T-helper 17 cell (primary cell): ENCODE measurements around the gene SGPL1. TPM values are rescaled to one million over a fixed set of nuclear protein-coding genes. Genes with fewer than 3 reads are reported as not detected.
A peak's percentile ranks its signal among the peaks of the same experiment; 100 is the strongest.

Experiments
- ATAC-seq: fragments of 150-1000 bp; cut with Tn5 transposase; 2 replicates; pipeline ENCODE4 v1.10.0; 2021; ENCODE audit warnings: mild to moderate bottlenecking, moderate library complexity
- DNase-seq, 3 donors: peaks; one replicate each; pipeline versions ENCODE4 v3.0.0 to v3.0.0-alpha.2; 2020 to 2021
- H3K9me3 ChIP-seq: one replicate; pipeline ENCODE4 v1.7.0; 2013; ENCODE audit warnings: low read length, mild to moderate bottlenecking; ENCODE audit not compliant: control insufficient read depth, poor library complexity, severe bottlenecking
- H3K27ac Mint-ChIP-seq: one replicate; pipeline ENCODE4 v1.8.0; 2022; ENCODE audit warnings: mild to moderate bottlenecking, moderate library complexity, mixed read lengths
- H3K27me3 Mint-ChIP-seq: one replicate; pipeline ENCODE4 v1.8.0; 2022; ENCODE audit warnings: mixed read lengths
- H3K36me3 Mint-ChIP-seq: one replicate; pipeline ENCODE4 v1.8.0; 2022; ENCODE audit warnings: low read depth, mixed read lengths
- H3K4me1 Mint-ChIP-seq: one replicate; pipeline ENCODE4 v1.8.0; 2022; ENCODE audit warnings: mild to moderate bottlenecking, mixed read lengths
- H3K4me3 Mint-ChIP-seq: one replicate; pipeline ENCODE4 v1.8.0; 2022; ENCODE audit warnings: mild to moderate bottlenecking, moderate library complexity, mixed read lengths
- total RNA-seq, 4 donors: library from RNA in 2 of 4; stranded (reverse) in 2 of 4; gene quantifications; one replicate each; pipeline ENCODE4 v1.2.3 and lab custom pipeline; 2022 to 2026

The SGPL1 gene
- total RNA-seq, 2 donors from 2014 or later: 21.5 to 22.8 TPM

DNA sequence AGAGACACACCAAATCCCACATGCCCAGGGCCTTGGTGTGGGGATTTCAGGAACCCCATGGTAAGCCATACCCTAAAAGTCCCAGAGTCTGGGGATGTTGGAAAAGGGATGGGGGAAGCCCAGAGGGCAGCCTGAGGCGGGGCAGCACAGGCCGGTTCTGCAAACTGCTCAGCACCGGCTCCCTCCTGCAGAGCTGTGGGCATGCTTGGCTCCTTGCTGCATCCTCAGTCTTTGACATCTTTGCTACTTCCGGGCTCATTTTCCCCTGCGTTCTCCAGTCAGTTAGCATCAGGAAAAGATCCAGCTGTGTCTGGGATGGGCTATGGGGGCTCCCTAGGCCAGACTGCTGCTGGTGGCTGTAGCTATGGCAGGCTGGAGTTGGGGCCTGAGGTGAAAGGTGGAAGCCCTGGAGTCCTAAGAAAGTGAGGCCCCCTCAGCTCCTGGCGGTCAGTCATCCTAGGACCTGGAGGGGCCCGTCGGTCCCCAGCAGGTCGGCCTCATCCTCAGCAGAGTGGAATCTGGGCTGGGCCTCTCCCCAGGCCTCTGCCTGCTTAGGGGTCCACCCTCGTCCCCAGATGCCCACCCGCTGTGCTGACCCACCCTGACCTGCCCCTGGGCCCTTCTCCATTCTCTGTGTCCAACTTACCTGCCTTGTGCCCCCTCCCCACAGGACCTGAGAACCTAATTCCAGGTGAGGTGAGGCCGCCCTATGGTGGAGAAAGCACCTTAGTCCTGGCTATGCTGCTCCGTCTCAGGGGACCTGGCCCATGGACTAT, 39.9 kb upstream of the SGPL1 start:
- H3K4me1 Mint-ChIP-seq: peaks cover 3% of the 10 kb centered on the region
- ATAC-seq (no peak), DNase-seq (no peak)
- no peak overlapping the region for H3K27ac Mint-ChIP-seq
- no peak overlapping the region for H3K4me3 Mint-ChIP-seq
- no peaks in the 10 kb centered on the region for H3K9me3 ChIP-seq
- H3K27me3 Mint-ChIP-seq: peaks cover 16% of the 10 kb centered on the region
- H3K36me3 Mint-ChIP-seq: peaks cover 2% of the 10 kb centered on the region

DNA sequence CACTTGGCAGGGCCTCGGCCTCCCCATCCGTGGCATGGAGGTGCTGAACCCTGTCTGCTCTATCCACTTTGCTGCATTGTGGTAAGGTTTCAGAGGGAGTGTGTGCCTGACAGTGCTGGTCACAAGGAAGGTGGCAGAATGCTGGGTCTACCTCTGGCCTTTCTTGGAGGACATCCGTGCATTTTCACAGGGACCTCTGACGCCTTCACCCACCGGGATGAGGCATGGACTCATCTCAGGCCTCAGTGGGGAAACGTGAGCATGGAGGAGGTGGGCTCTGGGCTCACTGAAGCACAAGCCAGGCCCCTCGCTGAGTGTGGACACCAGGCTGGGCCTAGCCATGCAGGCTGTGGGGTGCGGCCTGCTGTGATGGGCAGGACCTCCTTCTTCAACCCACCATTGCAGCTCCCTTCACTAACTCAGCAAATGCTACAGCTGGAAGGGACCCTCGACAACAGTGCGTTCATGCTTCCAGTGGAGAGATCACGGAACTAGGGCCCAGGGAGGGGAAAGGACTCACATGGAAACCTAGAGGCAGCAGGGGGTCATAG, 39.2 kb upstream of the SGPL1 start:
- ATAC-seq (no peak), DNase-seq (no peak)
- no peak overlapping the region for H3K4me3 Mint-ChIP-seq
- peaks cover 2% of the 10 kb centered on the region for H3K36me3 Mint-ChIP-seq
- H3K27ac Mint-ChIP-seq: no peak overlapping the region
- no peaks in the 10 kb centered on the region for H3K9me3 ChIP-seq
- peaks cover 21% of the 10 kb centered on the region for H3K27me3 Mint-ChIP-seq
- peaks cover 3% of the 10 kb centered on the region for H3K4me1 Mint-ChIP-seq

DNA sequence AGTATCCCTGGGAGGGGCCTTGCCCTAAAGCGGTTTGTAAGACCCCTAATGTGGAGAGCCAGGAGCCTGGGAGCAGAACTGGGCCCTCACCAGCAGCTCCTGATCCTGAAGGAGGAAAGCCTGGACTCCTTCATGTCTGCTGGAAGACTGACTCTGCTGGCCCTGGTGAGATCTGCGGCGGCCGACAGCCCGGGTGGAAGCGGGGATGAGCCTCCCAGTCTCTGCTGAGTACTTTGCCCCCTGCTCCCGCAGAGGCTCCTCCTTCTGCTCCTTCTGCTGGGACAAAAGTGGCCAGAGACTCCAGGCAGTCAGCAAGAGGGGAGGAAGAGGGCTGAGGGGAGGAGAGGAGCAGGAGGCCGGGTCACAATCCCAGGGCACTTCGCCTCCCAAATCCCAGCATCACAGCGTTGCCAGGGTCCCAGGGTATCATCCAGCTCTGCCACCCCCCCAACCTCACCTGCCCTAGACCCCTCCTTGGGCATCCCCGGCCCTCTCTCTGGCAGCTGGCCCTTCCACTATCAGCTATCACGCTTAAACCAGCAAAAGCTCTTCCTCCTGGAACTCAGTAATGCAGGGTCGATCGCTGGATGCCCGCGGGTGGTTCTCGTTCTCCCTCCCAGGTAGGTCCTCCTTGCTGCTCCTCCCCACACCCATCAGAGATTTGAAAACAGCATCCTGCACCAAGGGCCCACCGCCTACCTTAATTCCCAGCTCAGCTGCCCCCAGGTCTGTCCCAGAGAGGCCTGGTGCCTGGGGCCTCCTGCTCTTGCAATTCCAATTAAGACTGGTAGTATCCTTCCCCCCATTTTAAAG, 38.5 kb upstream of the SGPL1 start:
- Mint-ChIP-seq H3K27ac (no peak overlapping the region), H3K4me3 (no peak overlapping the region), H3K27me3 (peaks cover 16% of the 10 kb centered on the region), H3K4me1 (peaks cover 3% of the 10 kb centered on the region), H3K36me3 (peaks cover 2% of the 10 kb centered on the region)
- ATAC-seq (no peak), DNase-seq (no peak)
- no peaks in the 10 kb centered on the region for H3K9me3 ChIP-seq

DNA sequence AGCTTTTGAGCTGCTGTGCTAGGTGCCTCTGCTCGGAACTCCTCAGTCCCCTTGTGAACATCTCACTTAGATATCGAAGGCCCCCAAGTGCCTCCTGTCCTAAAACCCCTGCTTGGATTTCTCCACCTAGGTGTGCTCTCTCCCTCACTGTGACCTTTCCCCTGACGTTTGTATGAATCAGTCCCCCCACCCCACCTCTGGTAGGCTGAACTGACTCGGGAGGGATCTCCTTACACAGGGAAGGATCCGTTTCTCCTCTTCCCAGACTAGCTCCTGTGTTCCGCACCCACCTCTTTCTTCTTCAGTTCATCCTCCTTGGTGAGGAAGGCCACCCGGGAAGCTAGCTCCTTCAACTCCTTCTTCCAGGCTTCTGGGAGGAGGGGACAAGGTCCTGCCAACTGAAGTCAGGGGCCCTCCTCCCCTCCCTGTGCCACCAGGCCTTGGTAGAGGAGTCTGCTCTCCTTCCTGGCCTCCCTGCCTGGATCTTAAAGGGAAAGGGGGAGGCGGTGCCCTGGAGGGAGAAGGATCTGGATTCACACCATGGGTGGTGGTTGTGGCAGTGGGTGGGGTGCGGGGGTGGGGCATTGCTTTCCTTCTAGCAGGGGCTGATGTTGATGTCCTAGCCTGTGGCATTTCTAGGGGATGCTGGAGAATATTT, 37.4 kb upstream of the SGPL1 start:
- peaks cover 23% of the 10 kb centered on the region for H3K27me3 Mint-ChIP-seq

DNA sequence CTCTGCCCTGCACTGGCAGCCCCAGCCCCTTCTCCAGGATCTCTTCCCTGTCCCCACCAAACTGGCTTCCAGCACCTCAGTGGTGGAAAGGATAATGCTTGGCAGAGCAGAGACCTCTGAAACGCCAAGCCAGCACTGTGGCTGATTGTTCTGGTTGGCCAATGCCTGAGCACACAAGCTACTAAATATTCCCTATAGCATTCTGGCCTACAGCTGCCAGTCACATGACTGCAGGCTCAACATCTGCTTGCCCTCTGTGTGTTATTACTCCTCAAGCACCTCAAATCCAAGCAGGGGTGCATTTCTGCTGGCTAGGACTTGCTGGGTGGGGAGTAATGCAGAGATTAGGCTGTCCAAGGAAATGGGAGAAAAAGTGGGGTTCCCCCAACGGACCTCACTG, 36.7 kb upstream of the SGPL1 start:
- Mint-ChIP-seq H3K36me3 (peaks cover 2% of the 10 kb centered on the region), H3K4me3 (no peak overlapping the region), H3K4me1 (peaks cover 6% of the 10 kb centered on the region), H3K27ac (no peak overlapping the region), H3K27me3 (peaks cover 25% of the 10 kb centered on the region)
- no peaks in the 10 kb centered on the region for H3K9me3 ChIP-seq
- no peak for ATAC-seq
- DNase-seq: no peak

More for the DNA sequence above, 37.4 kb upstream of the SGPL1 start:
- no peak overlapping the region for H3K27ac Mint-ChIP-seq
- H3K4me1 Mint-ChIP-seq: peaks cover 6% of the 10 kb centered on the region
- peaks cover 2% of the 10 kb centered on the region for H3K36me3 Mint-ChIP-seq
- peak overlapping the region; percentile 25 for H3K4me3 Mint-ChIP-seq
- ATAC-seq (no peak), DNase-seq (no peak)
- no peaks in the 10 kb centered on the region for H3K9me3 ChIP-seq

DNA sequence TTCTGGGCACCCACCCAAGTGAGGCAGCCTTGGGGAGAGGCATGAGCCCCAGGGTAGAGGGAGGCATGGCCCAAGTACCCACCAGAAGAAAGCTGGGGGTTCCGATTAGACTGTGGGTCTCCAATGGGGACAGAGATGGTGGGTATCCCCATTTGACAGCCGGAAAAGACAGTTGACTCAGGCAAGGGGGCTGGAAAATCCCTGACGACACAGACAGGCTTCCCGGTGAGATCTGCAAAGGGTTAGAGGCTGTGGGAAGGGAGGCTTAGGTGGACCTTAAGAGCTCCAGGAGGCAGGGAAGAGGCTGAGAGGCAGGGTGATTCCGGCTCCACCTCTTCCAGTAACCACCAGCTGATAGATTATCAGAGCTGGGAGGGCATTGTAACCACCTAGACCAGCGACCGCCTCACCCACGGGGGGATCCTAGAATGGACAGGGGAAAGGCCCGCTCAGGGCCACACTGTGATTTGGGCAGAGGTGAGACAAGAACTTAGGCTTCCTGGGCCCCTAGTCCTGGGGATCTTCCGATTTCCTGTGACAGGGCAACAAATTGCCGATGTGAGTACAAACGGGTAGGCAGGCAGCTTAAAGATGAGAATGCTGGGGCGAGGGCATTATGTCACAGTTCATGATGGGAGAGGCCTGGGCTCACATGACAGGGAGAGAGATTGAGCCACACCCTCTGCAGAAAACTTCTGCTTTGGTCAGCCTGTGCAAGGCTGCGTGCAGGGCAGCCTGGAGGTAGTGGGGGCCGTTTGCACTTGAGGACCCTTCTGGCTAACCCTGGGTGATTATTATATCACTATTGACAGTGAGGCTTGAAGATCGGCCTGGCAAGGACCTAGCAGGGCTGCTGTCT, 36.0 kb upstream of the SGPL1 start:
- DNase-seq (no peak), ATAC-seq (peak; percentile 32)
- Mint-ChIP-seq H3K4me1 (peaks cover 6% of the 10 kb centered on the region), H3K4me3 (no peak overlapping the region), H3K27me3 (peaks cover 25% of the 10 kb centered on the region), H3K36me3 (peaks cover 2% of the 10 kb centered on the region), H3K27ac (no peak overlapping the region)
- no peaks in the 10 kb centered on the region for H3K9me3 ChIP-seq

DNA sequence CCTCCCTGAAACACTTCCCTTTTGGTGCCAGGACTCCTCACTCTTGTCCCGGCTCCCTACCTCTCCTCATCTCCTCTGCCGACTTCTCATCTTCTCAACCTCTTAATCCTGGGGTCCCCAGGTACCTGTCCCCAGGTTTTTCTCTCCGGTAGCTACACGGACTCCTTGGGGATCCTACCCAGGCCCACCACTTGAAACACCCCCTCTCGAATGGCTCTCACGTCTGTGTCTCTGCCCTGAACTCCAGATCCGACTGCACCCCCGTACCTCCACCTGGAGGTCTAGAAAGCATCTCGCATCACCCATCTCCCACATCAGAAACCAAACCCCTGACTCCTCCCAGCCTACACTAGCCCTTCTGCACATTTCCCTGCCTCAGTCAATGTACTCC, 35.4 kb upstream of the SGPL1 start:
- DNase-seq: no peak
- no peak for ATAC-seq
- H3K4me1 Mint-ChIP-seq: peaks cover 10% of the 10 kb centered on the region
- H3K27me3 Mint-ChIP-seq: peaks cover 25% of the 10 kb centered on the region
- H3K36me3 Mint-ChIP-seq: peaks cover 2% of the 10 kb centered on the region
- H3K27ac Mint-ChIP-seq: no peak overlapping the region
- no peaks in the 10 kb centered on the region for H3K9me3 ChIP-seq
- H3K4me3 Mint-ChIP-seq: no peak overlapping the region

DNA sequence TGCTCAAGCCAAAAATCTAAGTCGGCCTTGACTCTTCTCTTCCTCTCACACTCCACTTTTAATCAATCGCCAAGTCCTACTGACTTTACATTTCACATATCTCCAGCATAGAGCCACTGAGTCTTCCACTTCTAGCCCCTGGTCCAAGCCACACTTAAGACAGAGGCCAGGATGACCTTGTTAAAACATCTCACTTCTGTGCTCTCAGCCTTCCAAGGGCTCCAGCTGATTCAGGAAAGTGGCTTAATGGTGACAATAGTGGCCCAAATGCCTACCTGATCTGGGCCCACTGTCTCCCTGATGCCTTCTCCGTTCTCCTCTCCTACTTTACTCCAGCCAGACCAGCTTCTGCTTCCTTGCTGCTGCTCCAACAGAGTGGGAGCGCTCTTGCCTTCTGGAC, 35.0 kb upstream of the SGPL1 start:
- H3K36me3 Mint-ChIP-seq: peaks cover 2% of the 10 kb centered on the region
- DNase-seq (no peak), ATAC-seq (no peak)
- peaks cover 25% of the 10 kb centered on the region for H3K27me3 Mint-ChIP-seq
- H3K9me3 ChIP-seq: no peaks in the 10 kb centered on the region
- no peak overlapping the region for H3K4me3 Mint-ChIP-seq
- H3K27ac Mint-ChIP-seq: no peak overlapping the region
- H3K4me1 Mint-ChIP-seq: peaks cover 10% of the 10 kb centered on the region

DNA sequence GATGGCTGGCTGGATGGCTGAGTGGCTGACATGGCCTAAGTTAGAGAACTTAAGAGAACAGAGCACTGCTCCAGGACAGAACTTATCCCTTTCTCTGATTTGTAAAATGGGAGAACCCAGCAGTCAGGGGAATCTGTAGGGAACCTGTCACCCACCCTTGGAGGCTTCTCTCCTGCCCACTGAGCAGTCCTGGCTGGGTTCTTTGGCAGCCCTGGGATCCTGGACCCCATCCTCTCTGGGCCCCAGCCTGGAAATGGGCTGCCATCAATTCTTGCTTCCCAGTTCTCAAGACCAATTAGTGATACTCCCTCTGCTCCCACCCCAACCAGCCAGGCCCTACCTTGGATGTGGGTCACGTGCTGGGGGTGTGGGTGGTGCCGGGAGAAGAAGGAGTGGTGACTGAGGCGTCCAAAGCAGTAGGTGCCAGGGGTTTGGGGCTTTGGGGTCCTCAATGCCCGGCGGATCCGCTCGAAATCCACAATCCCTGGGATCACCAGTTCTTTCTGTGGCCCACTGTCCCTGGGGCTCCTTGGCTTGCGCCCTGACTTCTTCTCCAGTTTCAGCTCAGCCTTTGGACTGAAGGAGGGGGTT, 34.2 kb upstream of the SGPL1 start:
- ATAC-seq: no peak
- H3K4me1 Mint-ChIP-seq: peaks cover 10% of the 10 kb centered on the region
- H3K36me3 Mint-ChIP-seq: peaks cover 2% of the 10 kb centered on the region
- H3K27me3 Mint-ChIP-seq: peaks cover 25% of the 10 kb centered on the region
- no peaks in the 10 kb centered on the region for H3K9me3 ChIP-seq
- DNase-seq: no peak
- no peak overlapping the region for H3K4me3 Mint-ChIP-seq
- H3K27ac Mint-ChIP-seq: no peak overlapping the region

DNA sequence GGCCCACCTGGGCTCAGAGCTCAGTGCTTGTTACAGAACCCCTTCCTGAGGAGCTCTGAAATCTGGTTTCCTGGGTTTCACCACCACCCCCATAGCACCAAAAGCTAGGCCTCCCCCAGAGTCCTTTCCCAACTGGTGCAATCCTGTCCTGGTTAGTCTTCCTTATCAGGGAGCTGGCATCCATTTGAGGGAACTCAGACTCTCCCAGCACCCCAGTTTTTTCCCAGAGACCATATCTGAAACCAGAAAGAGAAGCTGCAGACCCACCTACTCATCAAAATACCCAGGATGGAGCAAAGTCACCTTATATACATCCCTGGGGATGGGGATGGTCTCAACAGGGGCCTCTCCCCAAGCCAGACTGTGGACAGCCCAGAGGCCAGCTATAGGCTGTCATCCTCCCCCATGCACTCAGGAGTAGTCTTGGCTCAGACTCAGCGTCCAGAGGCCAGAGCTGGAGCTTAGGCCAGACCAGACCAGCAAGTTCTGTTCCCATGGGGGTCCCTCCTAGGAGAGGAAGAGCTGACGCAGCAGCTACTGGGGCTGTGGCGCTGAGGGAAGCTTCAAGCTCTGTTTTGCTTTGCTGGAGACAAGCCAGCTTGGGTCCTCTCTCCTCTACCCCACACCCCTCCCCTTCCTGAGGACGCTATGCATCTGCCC, 33.5 kb upstream of the SGPL1 start:
- peaks cover 31% of the 10 kb centered on the region for H3K27me3 Mint-ChIP-seq
- no peaks in the 10 kb centered on the region for H3K9me3 ChIP-seq
- H3K4me3 Mint-ChIP-seq: no peak overlapping the region
- no peak overlapping the region for H3K27ac Mint-ChIP-seq
- H3K4me1 Mint-ChIP-seq: peaks cover 12% of the 10 kb centered on the region
- H3K36me3 Mint-ChIP-seq: peaks cover 2% of the 10 kb centered on the region
- ATAC-seq: no peak
- no peak for DNase-seq

DNA sequence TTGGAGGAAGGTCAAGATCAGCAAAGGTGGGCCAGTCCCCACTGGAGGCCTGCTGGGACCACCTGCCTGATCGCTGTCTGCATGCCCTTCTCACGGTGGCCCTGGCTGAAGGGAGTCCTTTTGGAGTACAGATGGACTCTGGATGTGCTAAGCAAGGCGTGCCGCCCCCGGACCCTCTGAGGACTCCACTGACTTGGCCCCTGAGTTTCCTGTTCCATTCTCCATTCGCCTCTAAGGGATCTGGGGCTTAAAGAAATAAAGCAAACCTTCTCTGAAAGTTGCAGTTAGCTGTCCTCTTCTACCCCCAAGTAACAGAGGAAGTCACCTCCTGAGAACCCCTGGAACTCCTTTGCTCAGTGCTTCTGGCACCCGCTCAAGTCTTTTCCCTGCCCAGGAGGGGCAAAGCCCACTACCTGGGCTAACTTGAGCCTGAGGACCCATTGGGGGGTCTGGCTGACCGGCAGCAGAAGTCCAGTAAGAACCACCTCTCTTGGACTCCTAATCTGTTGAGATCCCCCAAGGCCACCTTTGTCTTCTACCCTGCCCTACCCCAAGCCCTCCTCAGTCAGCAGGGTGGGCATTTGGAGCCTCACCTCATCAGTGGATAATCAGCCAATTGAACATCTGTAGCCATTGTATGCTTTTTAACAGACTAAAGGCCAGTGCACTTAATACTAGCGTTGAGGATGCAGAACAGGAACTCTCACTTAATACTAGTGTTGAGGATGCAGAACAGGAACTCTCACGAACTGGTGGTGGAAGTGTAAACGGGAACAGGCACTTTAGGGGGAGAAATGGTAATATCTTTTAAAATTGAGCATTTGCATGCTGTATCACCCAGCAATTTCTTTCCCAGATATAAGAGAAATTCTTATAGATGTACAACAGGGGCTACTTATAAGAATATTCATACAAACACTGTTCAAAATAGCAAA, 32.7 kb upstream of the SGPL1 start:
- ATAC-seq: no peak
- no peaks in the 10 kb centered on the region for H3K9me3 ChIP-seq
- Mint-ChIP-seq H3K4me1 (peaks cover 12% of the 10 kb centered on the region), H3K36me3 (peaks cover 2% of the 10 kb centered on the region), H3K4me3 (peak overlapping the region; percentile 7), H3K27ac (no peak overlapping the region), H3K27me3 (peaks cover 31% of the 10 kb centered on the region)
- no peak for DNase-seq
